Stimulated activated CD4-positive, alpha-beta T cell treated with anti-CD3 and anti-CD28 coated beads, Interleukin-2, amount 100 ng/mL, for 24 hours (primary cell): ENCODE measurements around the gene COPB1.
A peak's percentile ranks its signal among the peaks of the same experiment; 100 is the strongest.

Source experiments
- DNase-seq, 2 donors: peaks; one replicate each; pipeline ENCODE4 v3.0.0-alpha.2; 2020

COPB1 gene

DNA sequence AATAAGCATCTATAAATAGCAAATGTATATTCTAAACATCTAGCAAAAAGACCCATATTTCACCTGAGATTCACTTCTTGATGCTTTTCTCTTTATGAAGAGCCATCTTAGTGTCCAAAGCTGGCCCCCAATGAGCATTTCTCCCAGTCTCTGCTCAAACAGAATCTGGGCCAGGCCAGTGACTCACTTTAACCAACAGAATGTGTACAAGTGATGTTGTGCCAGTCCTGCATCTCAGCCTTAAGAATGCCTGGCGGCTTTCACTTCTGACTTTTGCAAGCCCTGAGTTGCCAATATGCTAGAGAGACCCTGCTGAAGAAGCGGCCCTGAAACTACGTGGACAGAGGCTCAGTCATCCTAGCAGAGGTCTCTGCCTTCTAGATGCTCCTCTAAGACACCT is 6.9 kb upstream of the COPB1 start:
- no peak for DNase-seq

DNA sequence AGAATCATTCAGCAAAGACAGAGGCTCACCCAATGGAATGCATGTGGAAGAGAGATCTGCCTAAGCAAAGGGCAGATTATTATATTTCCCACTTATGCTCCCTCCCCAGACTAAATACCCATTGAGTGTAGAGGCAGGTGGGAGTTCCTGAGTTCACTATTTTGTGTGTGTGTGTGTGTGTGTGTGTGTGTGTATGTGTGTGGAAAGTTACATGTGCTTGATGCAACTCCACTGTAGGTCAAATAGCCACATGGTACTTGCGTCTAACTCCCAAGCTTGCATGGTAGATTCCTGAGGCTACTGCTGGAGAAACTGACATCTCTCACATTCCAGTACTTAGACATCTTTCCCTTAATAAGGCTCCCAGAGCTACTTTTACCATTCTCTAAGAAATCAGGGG is 3.4 kb upstream of the COPB1 start:
- no peak for DNase-seq

GRCh38 chr11:14502039-14502438 is 2.4 kb upstream of the COPB1 start:
- no peak for DNase-seq

DNA sequence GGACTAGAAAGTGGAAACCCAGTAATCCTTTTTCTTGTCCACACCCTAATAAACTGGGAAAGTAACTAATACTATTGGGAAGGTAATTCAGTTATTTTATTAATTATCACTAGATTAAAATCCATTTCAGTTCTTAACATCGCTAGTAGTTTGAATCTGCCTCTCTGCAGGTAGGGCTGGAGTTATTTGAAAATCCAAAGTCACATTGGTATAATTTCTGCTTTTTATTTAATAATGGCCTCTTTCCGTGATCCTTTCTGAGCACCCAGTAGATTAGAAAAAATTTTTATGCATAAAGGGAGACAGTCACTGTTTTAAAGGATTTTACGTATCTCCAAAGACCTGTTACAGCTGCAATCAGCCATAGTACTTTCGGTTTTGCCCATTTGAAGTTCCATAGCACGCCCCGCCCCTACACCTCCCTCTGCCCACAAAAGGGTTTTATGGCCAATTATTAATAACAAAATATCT is 605 bp upstream of the COPB1 start:
- DNase-seq = peak; percentile 46 to 57

- peak; percentile 44 to 47 for DNase-seq
Measured at GRCh38 chr11:14499178-14499559, 442 bp downstream of the COPB1 start.

DNA sequence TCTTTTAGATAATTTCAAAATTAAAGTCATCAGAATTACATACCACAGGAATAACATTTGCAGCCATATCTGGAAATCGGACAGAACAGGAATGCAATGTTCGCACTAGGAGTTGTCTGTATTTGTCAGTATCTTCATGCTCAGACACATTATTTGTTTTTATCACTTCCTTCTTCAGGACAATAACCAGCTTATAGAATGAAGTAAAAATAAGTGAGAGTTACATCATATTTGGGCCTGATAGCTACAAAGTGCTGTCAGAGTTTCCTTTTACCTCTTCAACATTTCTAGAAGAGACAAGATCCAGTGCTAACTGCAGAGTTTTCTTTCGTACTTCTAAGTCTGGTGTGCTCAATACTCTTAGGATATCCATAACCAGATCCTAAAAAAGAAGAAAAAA is 18.9 kb downstream of the COPB1 start:
- no peak for DNase-seq

GRCh38 chr11:14471127-14471526 is 28.5 kb downstream of the COPB1 start:
- DNase-seq = no peak

DNA sequence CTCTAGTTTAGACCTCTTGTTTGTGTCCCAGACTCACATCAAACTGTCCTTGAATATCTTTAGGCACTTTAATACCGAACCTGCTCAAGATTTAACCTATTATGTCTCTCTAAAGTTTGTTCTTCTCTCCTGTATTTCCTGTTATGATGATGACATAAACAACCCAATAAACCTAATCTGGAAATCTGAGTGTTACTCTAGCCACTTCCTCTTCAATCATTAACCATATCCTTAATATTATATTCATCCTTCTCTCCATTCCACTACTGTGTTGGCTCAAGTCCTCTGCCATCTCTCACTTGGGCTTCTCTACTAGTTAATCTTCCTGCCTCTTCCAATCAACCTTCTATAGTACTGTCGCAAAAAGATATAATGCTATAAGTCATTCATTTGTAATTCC is 36.0 kb downstream of the COPB1 start:
- DNase-seq = no peak

GRCh38 chr11:14460147-14460546 is 39.5 kb downstream of the COPB1 start:
- no peak for DNase-seq

DNA sequence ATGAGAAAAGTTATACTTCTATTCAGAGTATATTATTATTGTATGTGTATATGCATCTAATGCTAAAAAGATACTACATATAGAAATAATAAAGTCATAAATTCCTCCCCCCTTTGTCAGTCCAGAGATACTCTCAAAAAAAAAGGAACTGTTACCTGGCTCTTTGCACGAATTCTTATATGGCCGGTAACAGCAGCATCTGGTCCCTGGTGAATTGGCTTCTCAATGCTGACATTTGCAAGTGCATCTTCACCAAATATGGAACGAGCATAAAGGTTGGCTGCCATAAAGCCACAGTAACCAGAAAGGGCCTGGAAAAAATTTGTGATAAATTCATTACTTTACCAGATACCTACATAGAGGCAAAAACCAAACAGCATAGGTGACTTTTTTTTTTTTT is 41.2 kb downstream of the COPB1 start:
- no peak for DNase-seq

- DNase-seq = no peak
Measured at GRCh38 chr11:14455648-14456430, 43.8 kb downstream of the COPB1 start.

DNA sequence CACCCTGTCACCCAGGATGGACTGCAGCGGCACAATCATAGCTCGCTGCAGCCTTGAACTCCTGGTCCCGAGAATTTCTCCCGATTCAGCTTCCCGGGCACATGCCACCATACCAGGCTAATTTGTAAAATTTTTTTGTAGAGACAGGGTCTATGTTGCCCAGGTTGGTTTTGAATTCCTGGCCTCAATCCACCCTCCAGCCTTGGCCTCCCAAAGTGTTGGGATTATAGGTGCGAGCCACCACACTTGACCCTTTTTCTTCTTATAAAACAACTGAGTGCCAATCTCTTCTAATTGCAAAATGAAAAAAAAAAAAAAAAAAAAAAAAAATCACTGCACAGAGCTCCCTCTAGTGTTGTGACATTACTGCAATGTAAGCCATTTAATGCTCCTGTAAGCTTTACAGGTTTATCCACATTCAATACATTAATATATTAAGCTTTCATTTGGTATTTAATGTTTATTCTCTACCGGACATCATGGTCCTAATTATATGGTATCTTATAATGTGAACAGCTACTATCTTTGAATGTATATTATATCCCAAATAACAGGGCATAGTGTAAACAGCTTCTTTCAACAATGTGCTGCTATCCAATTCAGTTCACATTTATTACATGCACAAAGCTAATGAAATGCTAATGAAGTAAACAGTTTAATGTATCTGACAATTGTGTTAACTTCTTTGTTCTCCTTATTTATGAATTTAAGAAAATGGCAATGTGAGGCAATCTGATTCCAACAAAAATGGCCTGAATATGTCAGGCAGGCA is 44.6 kb downstream of the COPB1 start:
- DNase-seq = no peak

- DNase-seq = no peak
Measured at GRCh38 chr11:14451825-14452224, 47.8 kb downstream of the COPB1 start.

DNA sequence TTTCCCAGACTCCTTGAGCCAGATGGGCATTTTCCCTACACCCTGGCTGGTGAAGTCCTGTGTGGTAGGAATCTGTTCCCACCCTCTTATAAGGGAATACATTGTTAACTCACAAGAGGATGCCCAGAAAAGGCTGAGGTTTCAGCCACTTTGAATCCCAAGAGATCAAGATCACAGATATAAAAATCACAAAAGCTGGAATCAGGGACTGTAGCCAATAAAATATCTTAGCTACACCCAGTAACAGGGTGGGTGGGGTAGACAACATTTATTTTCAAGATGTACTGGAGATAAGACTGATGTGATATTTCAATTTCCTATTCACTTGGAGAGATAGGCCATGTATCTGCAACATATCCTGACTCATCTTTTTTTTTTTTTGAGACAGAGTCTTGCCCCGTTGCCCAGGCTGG is 50.3 kb downstream of the COPB1 start:
- DNase-seq = no peak

DNA sequence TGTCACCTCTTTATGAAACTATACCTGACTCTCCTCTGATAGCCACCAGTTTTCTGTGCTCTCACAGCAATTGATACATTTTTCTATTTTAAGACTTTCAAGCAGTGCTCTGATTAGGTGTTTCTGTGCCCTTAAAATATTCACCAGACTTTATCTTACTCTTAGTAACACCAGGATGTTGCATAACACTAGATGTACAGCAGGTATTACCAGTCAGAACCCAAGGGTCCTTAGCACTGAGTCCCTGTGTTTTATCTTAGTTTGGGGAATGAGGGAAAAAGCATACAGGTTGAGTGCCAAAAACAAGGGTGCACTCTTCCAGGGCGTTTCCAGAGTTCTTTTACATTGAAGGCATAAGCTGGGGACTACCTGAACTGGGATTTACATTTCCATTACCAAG is 51.4 kb downstream of the COPB1 start:
- DNase-seq = no peak

- DNase-seq = no peak
Measured at GRCh38 chr11:14446701-14447169, 52.9 kb downstream of the COPB1 start.

- DNase-seq = no peak
Measured at GRCh38 chr11:14445542-14446530, 53.8 kb downstream of the COPB1 start.

GRCh38 chr11:14444441-14445189 is 55.0 kb downstream of the COPB1 start:
- no peak for DNase-seq

GRCh38 chr11:14443638-14444037 is 56.0 kb downstream of the COPB1 start:
- DNase-seq = no peak

GRCh38 chr11:14435717-14436512 is 63.7 kb downstream of the COPB1 start:
- no peak for DNase-seq

DNA sequence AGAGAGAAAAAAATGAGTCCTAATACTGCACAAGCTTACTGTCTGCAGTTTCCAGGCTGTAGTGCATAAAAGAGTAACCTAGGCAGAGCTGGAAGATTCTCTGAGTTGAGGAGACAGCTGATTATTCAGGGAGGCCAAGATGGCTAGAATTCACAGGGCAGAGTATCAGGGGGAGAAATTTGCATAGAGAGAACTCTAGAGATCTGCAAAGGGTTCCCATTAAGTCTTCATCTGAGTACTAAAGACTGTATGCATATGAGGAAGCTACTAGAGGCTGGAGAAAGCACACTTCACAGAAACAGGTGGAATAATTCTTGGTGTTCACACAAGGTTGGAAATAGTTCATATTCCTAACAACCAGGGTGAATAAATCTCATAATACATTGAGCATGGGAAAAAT is 74.0 kb downstream of the COPB1 start:
- DNase-seq = no peak
